IMR-90 (cell line): ENCODE measurements around the gene DIPK1A.

Experiments used
- BHLHE40 ChIP-seq: fragments of 150-350 bp; IDR thresholded peaks from 2 replicates; pipeline ENCODE4 v1.6.1; 2016; ENCODE audit warnings: mild to moderate bottlenecking, low read depth, low read length
- CEBPB ChIP-seq: IDR thresholded peaks from 2 replicates; pipeline ENCODE4 v1.6.1; 2012; ENCODE audit warnings: low read depth, low read length, improper control_type of control experiment
- CTCF ChIP-seq: conservative IDR thresholded peaks from 2 replicates; pipeline ENCODE4 v1.5.1; 2012; ENCODE audit warnings: mild to moderate bottlenecking, low read depth, low read length, improper control_type of control experiment
- ELK1 ChIP-seq: fragments of 150-350 bp; IDR thresholded peaks from 2 replicates; pipeline ENCODE4 v1.6.1; 2016; ENCODE audit warnings: low read depth, mild to moderate bottlenecking, low read length, moderate library complexity, borderline replicate concordance
- FOS ChIP-seq: fragments of 150-350 bp; IDR thresholded peaks from 2 replicates; pipeline ENCODE4 v1.6.1; 2016; ENCODE audit warnings: low read depth, low read length
- MAFK ChIP-seq: IDR thresholded peaks from 2 replicates; pipeline ENCODE4 v1.6.1; 2012; ENCODE audit warnings: low read depth, low read length, improper control_type of control experiment
- MXI1 ChIP-seq: IDR thresholded peaks from 2 replicates; pipeline ENCODE4 v1.6.1; 2012; ENCODE audit warnings: low read depth, mild to moderate bottlenecking, low read length, moderate library complexity, borderline replicate concordance
- POLR2A ChIP-seq: IDR thresholded peaks from 2 replicates; pipeline ENCODE4 v1.6.1; 2012; ENCODE audit warnings: mild to moderate bottlenecking, low read depth, low read length
- RAD21 ChIP-seq: IDR thresholded peaks from 2 replicates; pipeline ENCODE4 v1.6.1; 2012; ENCODE audit warnings: low read length, improper control_type of control experiment
- RCOR1 ChIP-seq: IDR thresholded peaks from 2 replicates; pipeline ENCODE4 v1.6.1; 2012; ENCODE audit warnings: mild to moderate bottlenecking, low read length, improper control_type of control experiment; ENCODE audit not compliant: insufficient replicate concordance
- RFX5 ChIP-seq: IDR thresholded peaks from 2 replicates; pipeline ENCODE4 v1.8.0; 2012; ENCODE audit warnings: low read depth, mild to moderate bottlenecking, low read length, moderate library complexity
- SMC3 ChIP-seq: fragments of 150-350 bp; IDR thresholded peaks from 2 replicates; pipeline ENCODE4 v1.6.1; 2016; ENCODE audit warnings: low read depth, mild to moderate bottlenecking, antibody characterized with exemption, low read length, moderate library complexity
- USF2 ChIP-seq: fragments of 150-350 bp; IDR thresholded peaks from 2 replicates; pipeline ENCODE4 v1.6.1; 2017; ENCODE audit warnings: mild to moderate bottlenecking, antibody characterized with exemption, low read length, low read depth

- TF ChIP-seq CTCF (peak; percentile 96), USF2 (no peak), POLR2A (peak; percentile 97), RFX5 (no peak), RAD21 (peak; percentile 47), CEBPB (no peak), MXI1 (peak; percentile 82; the same call in 1 of the 2 replicates), ELK1 (no peak), RCOR1 (no peak), MAFK (no peak), BHLHE40 (no peak; the same call in 1 of the 2 replicates), SMC3 (peak; percentile 42), FOS (no peak)
Measured at GRCh38 chr1:92831762-92832536, 129.3 kb downstream of the DIPK1A start, which contains the start of gene RPL5.
